GM18517 (cell line): Measurements from ENCODE around the gene PRPSAP2.
A peak's percentile ranks its signal among the peaks of the same experiment; 100 is the strongest.
"Not testable (repeated sequence)": the region's sequence is repeated elsewhere in the genome, so short reads cannot be mapped to it uniquely, and the experiment has no call there.

ENCODE experiments used
- ATAC-seq: cut with Tn5 transposase; IDR thresholded peaks from one replicate; pipeline ENCODE4 v1.9.1; 2021; ENCODE audit warnings: mild to moderate bottlenecking, moderate library complexity; ENCODE audit not compliant: unreplicated experiment

Gene PRPSAP2

GRCh38 chr17:18857864-18858566, at the start of gene PRPSAP2:
TSS of gene PRPSAP2 (plus strand) at chr17:18858131. CDS start at chr17:18865834, 7,703 bp downstream.
- no peak for ATAC-seq

- not testable (repeated sequence) for ATAC-seq
These were observed 42.0 kb upstream of the PRPSAP2 start for GRCh38 chr17:18815924-18816323.

- not testable (repeated sequence) for ATAC-seq
These were observed 41.2 kb upstream of the PRPSAP2 start for GRCh38 chr17:18816489-18817371.

- not testable (repeated sequence) for ATAC-seq
These were observed 36.5 kb upstream of the PRPSAP2 start for GRCh38 chr17:18821430-18821829.

- ATAC-seq = not testable (repeated sequence)
These were observed 30.3 kb upstream of the PRPSAP2 start for GRCh38 chr17:18827613-18828012.

- no peak for ATAC-seq
These were observed 9.4 kb upstream of the PRPSAP2 start for GRCh38 chr17:18848501-18848900.

- ATAC-seq = no peak
These were observed 7.3 kb upstream of the PRPSAP2 start for GRCh38 chr17:18850679-18851078.

GRCh38 chr17:18851201-18851600, 6.7 kb upstream of the PRPSAP2 start:
- no peak for ATAC-seq

GRCh38 chr17:18854956-18855355, 3.0 kb upstream of the PRPSAP2 start:
- no peak for ATAC-seq

- peak; percentile 67 for ATAC-seq
These were observed 1.9 kb upstream of the PRPSAP2 start for GRCh38 chr17:18855831-18856569.

GRCh38 chr17:18856570-18856915, 1.4 kb upstream of the PRPSAP2 start:
- no peak for ATAC-seq

GRCh38 chr17:18858567-18859245, 775 bp downstream of the PRPSAP2 start:
- no peak for ATAC-seq

GRCh38 chr17:18859256-18859655, 1.3 kb downstream of the PRPSAP2 start:
- no peak for ATAC-seq

- ATAC-seq = peak; percentile 50
These were observed 2.4 kb downstream of the PRPSAP2 start for GRCh38 chr17:18860161-18860972.

GRCh38 chr17:18862011-18862410, 4.1 kb downstream of the PRPSAP2 start:
- no peak for ATAC-seq

GRCh38 chr17:18864996-18865395, 7.1 kb downstream of the PRPSAP2 start:
- not testable (repeated sequence) for ATAC-seq

GRCh38 chr17:18866866-18867813, 9.2 kb downstream of the PRPSAP2 start:
- no peak for ATAC-seq

- ATAC-seq = no peak
These were observed 19.2 kb downstream of the PRPSAP2 start for GRCh38 chr17:18877104-18877645.
